Esophagus muscularis mucosa (tissue), 3 donors: ENCODE measurements around the gene ARPC2.

Experiments
- POLR2A ChIP-seq: fragments of 450-650 bp; IDR thresholded peaks from one replicate; pipeline ENCODE4 v1.6.1; 2017; ENCODE audit warnings: antibody characterized with exemption, moderate library complexity, mild to moderate bottlenecking, low read depth
- POLR2AphosphoS5 ChIP-seq, 2 donors: sonication (generic); formaldehyde crosslinking; IDR thresholded peaks; one replicate each; pipeline ENCODE4 v1.6.1; 2017; ENCODE audit warnings: antibody characterized with exemption in 2 of 2
- TF ChIP-seq, protein P1 (sequence below), 3 experiments: fragments of 200-600 bp in 2 of 3; fragments of 450-650 bp in 1 of 3; sonication (generic) in 2 of 3; IDR thresholded peaks; one replicate each; pipeline ENCODE4 v1.5.1; 2017 to 2019; ENCODE audit warnings: antibody characterized with exemption in 3 of 3, mild to moderate bottlenecking in 2 of 3, moderate library complexity in 1 of 3

DNA sequence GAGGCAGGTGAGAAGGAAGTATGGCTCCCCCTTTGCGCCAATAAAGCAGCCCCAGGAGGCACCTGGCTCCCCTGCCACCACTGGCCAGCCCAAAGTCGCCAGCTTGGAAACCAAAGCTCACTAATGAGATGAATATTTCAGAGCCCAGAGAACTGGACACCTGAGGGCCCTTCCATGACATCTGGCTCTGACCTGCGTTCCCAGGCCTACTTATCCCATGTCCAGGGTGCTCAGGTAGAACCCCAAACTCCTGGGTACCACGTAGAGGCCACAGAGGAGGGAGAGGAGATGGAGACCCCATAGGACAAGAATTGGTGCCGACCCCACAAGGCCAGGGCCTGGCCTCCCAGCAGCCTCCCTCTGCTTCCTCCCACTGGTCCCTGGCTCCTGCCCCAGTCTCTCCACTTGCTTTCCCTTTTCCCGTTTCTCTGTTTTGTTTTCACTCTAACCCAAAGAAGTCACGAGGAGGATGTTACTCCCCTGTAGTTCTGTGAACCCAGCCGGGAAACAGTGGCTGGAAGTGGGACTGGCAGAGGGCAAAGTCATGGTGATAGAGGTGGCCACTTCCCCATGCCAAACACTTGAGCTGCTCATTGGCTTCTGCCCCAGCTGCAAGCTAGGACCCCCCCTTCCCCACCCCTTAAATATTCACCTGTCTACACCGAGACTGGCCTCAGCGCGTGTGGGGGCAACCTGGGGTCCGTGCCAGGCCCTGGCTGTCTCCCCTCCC is 74.5 kb downstream of the ARPC2 start:
- TF ChIP-seq, protein P1, sequence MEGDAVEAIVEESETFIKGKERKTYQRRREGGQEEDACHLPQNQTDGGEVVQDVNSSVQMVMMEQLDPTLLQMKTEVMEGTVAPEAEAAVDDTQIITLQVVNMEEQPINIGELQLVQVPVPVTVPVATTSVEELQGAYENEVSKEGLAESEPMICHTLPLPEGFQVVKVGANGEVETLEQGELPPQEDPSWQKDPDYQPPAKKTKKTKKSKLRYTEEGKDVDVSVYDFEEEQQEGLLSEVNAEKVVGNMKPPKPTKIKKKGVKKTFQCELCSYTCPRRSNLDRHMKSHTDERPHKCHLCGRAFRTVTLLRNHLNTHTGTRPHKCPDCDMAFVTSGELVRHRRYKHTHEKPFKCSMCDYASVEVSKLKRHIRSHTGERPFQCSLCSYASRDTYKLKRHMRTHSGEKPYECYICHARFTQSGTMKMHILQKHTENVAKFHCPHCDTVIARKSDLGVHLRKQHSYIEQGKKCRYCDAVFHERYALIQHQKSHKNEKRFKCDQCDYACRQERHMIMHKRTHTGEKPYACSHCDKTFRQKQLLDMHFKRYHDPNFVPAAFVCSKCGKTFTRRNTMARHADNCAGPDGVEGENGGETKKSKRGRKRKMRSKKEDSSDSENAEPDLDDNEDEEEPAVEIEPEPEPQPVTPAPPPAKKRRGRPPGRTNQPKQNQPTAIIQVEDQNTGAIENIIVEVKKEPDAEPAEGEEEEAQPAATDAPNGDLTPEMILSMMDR (IDR thresholded peaks at IDR 0.05), result no peak
- TF ChIP-seq POLR2A (no peak), POLR2AphosphoS5 (IDR thresholded peaks at IDR 0.05) (no peak)
